Astrocyte (in vitro differentiated cells and primary cell): ENCODE data around the gene WHRN. TPM values are rescaled to one million over a fixed set of nuclear protein-coding genes. Genes with fewer than 3 reads are reported as not detected.

Source experiments
- DNase-seq: peaks from one replicate; pipeline ENCODE4 v3.0.0-alpha.2; 2010; ENCODE audit warnings: low read depth
- FAIRE-seq: peaks from 2 replicates; lab custom pipeline; 2011; peaks lifted over from hg19 to GRCh38; lab: Jason Lieb, UNC
- H2AFZ ChIP-seq: 2 replicates; pipeline ENCODE4 v1.6.0; 2012; ENCODE audit warnings: low read depth, low read length, inconsistent platforms
- H3K27ac ChIP-seq: 2 replicates; pipeline ENCODE4 v1.5.1; 2011; ENCODE audit warnings: low read depth, low read length, inconsistent platforms
- H3K27me3 ChIP-seq: 2 replicates; pipeline ENCODE4 v1.6.0; 2011; ENCODE audit warnings: low read length, inconsistent platforms; ENCODE audit not compliant: insufficient read depth
- H3K36me3 ChIP-seq: 2 replicates; pipeline ENCODE4 v1.5.1; 2011; ENCODE audit warnings: low read length, inconsistent platforms; ENCODE audit not compliant: insufficient read depth
- H3K4me1 ChIP-seq: 2 replicates; pipeline ENCODE4 v1.5.1; 2011; ENCODE audit warnings: low read length, inconsistent platforms; ENCODE audit not compliant: insufficient read depth
- H3K4me2 ChIP-seq: 2 replicates; pipeline ENCODE4 v1.6.0; 2012; ENCODE audit warnings: low read length, inconsistent platforms
- H3K4me3 ChIP-seq: 2 replicates; pipeline ENCODE4 v1.5.1; 2011; ENCODE audit warnings: low read depth, mild to moderate bottlenecking, low read length, inconsistent platforms; ENCODE audit not compliant: insufficient read depth
- H3K79me2 ChIP-seq: 2 replicates; pipeline ENCODE4 v1.6.0; 2012; ENCODE audit warnings: mild to moderate bottlenecking, low read length, inconsistent platforms; ENCODE audit not compliant: insufficient read depth
- H3K9ac ChIP-seq: 2 replicates; pipeline ENCODE4 v1.6.0; 2012; ENCODE audit warnings: mild to moderate bottlenecking, low read length, inconsistent platforms
- H3K9me3 ChIP-seq: 2 replicates; pipeline ENCODE4 v1.5.1; 2012; ENCODE audit warnings: low read depth, mild to moderate bottlenecking, low read length, inconsistent platforms; ENCODE audit not compliant: insufficient read depth
- H4K20me1 ChIP-seq: 2 replicates; pipeline ENCODE4 v1.6.0; 2012; ENCODE audit warnings: low read length, inconsistent platforms; ENCODE audit not compliant: insufficient read depth
- H3K27ac Mint-ChIP-seq: one replicate; pipeline ENCODE4 v1.8.0; 2021; ENCODE audit warnings: mild to moderate bottlenecking, mixed read lengths; ENCODE audit not compliant: unreplicated experiment
- H3K27me3 Mint-ChIP-seq: one replicate; pipeline ENCODE4 v1.8.0; 2021; ENCODE audit warnings: low read depth, mixed read lengths; ENCODE audit not compliant: unreplicated experiment
- H3K36me3 Mint-ChIP-seq: one replicate; pipeline ENCODE4 v1.8.0; 2021; ENCODE audit warnings: low read depth, mixed read lengths; ENCODE audit not compliant: unreplicated experiment
- H3K4me1 Mint-ChIP-seq: one replicate; pipeline ENCODE4 v1.8.0; 2021; ENCODE audit warnings: low read depth, mixed read lengths; ENCODE audit not compliant: unreplicated experiment
- H3K4me3 Mint-ChIP-seq: one replicate; pipeline ENCODE4 v1.8.0; 2021; ENCODE audit warnings: mild to moderate bottlenecking, moderate library complexity, mixed read lengths; ENCODE audit not compliant: unreplicated experiment
- H3K9me3 Mint-ChIP-seq: one replicate; pipeline ENCODE4 v1.8.0; 2021; ENCODE audit warnings: mild to moderate bottlenecking, mixed read lengths; ENCODE audit not compliant: unreplicated experiment
- CTCF ChIP-seq: IDR thresholded peaks from 2 replicates; pipeline ENCODE4 v1.5.1; 2011; ENCODE audit warnings: low read depth, mild to moderate bottlenecking, inconsistent platforms, low read length, moderate library complexity; ENCODE audit not compliant: insufficient read depth
- EZH2 ChIP-seq: IDR thresholded peaks from 2 replicates; pipeline ENCODE4 v1.6.1; 2012; ENCODE audit warnings: mild to moderate bottlenecking, low read length, inconsistent platforms; ENCODE audit not compliant: insufficient read depth
- total RNA-seq: library from RNA; stranded (reverse); gene quantifications from 2 replicates; pipeline ENCODE4 v1.2.1, GENCODE V29; 2021

The WHRN gene
- total RNA-seq, 1 donor from 2014 or later = 10.2 TPM

DNA sequence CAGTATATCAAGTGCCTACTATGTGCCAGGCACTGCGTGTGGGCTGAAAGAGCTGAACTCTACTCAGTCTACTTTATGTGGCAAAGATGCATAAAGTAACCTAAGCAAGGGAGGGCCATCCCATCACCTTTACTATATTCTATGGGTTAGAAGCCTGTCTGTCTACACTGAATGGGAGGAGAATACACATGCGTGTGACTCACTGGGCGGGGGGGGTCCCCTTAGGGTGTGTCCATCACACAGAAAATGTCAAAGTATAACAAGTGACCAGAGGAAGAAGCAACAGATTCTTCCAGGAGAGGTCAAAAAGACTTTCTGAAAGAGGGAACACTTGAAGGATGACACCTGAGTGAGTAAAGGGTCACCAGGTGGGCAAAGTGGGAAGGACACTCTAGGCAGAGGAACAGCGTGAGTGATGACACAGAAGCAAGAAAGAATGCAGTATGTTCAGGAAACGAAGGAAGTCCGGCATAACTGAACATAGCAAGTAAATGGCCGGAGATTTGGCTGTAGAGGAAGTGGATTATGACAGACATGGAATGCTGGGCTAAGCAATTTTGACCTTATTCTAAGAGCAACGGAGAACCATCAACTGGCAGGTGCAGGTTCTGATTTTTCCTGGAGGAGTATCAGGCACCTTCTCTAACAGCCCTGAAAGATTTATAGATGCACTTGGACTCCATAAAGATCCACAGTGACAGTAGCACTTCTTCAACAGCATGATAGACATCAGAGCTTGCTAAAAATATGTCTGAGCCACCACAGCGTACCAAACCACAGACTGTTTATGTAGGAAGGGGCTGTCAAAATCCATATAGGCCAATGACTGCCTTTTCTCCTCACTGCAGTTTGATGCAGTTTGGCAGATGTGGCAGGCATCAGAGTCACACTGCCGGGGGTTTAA lies 8.0 kb upstream of the WHRN start:
- no peak overlapping the region for H2AFZ ChIP-seq
- H3K36me3 ChIP-seq = no peaks in the 10 kb centered on the region
- no peaks in the 10 kb centered on the region for H3K9me3 ChIP-seq
- H3K9ac ChIP-seq = no peak overlapping the region
- no peak overlapping the region for H3K4me3 Mint-ChIP-seq
- FAIRE-seq (no peak), DNase-seq (no peak)
- H3K4me1 Mint-ChIP-seq = peaks cover 3% of the 10 kb centered on the region
- peaks cover 36% of the 10 kb centered on the region for H3K27me3 ChIP-seq
- no peak for TF ChIP-seq EZH2
- TF ChIP-seq CTCF = no peak
- H3K4me3 ChIP-seq = no peak overlapping the region
- no peaks in the 10 kb centered on the region for H3K4me1 ChIP-seq
- H3K27ac ChIP-seq = no peak overlapping the region
- peaks cover 32% of the 10 kb centered on the region for H3K27me3 Mint-ChIP-seq
- H3K9me3 Mint-ChIP-seq = no peaks in the 10 kb centered on the region
- no peaks in the 10 kb centered on the region for H3K79me2 ChIP-seq
- H4K20me1 ChIP-seq = no peaks in the 10 kb centered on the region
- no peak overlapping the region for H3K27ac Mint-ChIP-seq
- peaks cover 4% of the 10 kb centered on the region for H3K36me3 Mint-ChIP-seq
- no peak overlapping the region for H3K4me2 ChIP-seq

DNA sequence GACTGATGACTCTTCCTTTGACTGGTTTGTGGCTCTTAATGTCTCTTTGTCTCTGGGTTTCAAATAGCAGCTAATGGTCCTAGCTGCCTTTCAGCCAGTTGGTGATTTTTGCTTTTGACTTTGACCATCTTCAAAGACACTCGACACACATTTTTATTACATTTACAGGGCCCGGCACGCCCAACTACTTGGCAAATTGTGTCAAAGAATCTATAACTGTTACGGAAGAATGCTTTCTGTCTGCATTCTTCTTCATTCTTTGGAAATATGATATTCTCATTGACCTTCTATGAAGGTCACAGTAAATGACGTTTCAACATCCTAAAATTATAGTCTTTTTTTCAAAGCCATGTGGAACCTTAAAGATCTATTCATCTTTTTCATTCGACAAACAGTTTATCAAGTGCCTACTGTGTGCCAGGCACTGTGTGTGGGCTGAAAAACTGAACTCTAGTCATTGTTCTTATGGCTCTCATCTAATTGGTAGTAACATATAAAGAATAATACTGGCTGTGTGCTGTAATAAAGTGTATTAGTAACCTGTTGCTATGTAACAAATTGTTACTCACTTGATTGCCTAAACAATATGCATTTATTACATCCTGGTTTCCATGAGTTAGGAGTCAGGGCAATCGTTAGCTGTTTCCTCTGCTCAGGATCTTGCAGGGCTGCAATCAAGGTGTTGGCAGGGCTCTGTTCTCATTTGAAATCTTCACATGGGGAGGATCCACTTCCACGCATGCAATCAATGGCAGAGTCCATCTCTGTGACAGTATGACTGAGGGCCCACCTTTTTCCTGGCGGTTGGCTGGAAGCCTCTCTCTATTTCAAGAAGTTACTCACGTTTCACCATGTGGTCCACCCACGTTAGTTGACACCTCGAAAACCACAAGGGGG lies 7.0 kb upstream of the WHRN start:
- H3K4me1 Mint-ChIP-seq = peaks cover 7% of the 10 kb centered on the region
- H3K79me2 ChIP-seq = no peaks in the 10 kb centered on the region
- H3K4me3 Mint-ChIP-seq = no peak overlapping the region
- H3K9me3 ChIP-seq = no peaks in the 10 kb centered on the region
- H3K4me1 ChIP-seq = no peaks in the 10 kb centered on the region
- no peak for FAIRE-seq
- H3K27ac Mint-ChIP-seq = no peak overlapping the region
- no peak for TF ChIP-seq EZH2
- TF ChIP-seq CTCF = no peak
- H2AFZ ChIP-seq = no peak overlapping the region
- H3K27me3 ChIP-seq = peaks cover 47% of the 10 kb centered on the region
- no peaks in the 10 kb centered on the region for H3K9me3 Mint-ChIP-seq
- peaks cover 37% of the 10 kb centered on the region for H3K27me3 Mint-ChIP-seq
- no peak for DNase-seq
- no peak overlapping the region for H3K9ac ChIP-seq
- no peaks in the 10 kb centered on the region for H3K36me3 ChIP-seq
- no peak overlapping the region for H3K27ac ChIP-seq
- H4K20me1 ChIP-seq = no peaks in the 10 kb centered on the region
- peaks cover 4% of the 10 kb centered on the region for H3K36me3 Mint-ChIP-seq
- no peak overlapping the region for H3K4me2 ChIP-seq
- no peak overlapping the region for H3K4me3 ChIP-seq
